ENCODE results near the gene SMAD9.

DNA sequence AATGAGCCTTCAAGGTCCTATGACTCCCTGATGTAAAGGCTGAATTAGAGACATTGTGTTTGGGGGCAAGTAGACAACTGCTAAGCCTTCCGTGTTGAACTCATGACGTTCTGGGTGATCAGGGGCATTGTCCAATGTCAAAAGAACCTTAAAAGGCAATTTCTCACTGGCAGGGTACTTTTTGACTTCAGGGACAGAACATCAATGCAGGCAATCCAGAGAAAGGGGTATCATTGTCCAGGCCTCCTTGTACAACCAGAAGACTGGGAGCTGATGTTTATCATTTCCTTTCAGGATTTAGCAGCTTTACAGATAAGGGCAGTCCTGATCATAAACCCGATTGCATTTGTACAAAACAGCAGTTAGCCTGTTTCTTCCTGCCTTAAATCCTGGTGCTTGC lies 25.0 kb upstream of the SMAD9 start:
- TF ChIP-seq CTCF (conservative IDR thresholded peaks at IDR 0.05 in 1 of 2, IDR thresholded peaks at IDR 0.05 in 1 of 2; ENCODE audit: low read depth in 1 of 2, low read length in 2 of 2) (no peak), EZH2 (IDR thresholded peaks at IDR 0.05; ENCODE audit: low read length, missing control alignments) (no peak)
